ENCODE data around the gene SAPCD1.

Gene SAPCD1
- total RNA-seq, result 0 to 0.48 reads per million in 2 donors

DNA sequence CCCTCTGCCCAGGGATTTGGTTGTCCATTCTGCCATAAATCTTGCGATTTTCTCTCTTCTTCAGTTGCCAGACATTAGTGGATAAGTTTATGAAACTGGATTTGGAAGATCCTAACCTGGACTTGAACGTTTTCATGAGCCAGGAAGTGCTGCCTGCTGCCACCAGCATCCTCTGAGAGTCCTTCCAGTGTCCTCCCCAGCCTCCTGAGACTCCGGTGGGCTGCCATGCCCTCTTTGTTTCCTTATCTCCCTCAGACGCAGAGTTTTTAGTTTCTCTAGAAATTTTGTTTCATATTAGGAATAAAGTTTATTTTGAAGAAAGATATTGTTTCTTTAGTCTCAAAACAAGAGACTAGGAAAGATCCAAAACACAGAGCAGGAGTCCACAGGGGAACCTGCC, at the start of gene SAPCD1:
Gene SAPCD1, plus strand, starts transcription at position 301 of the 400 bp plus-strand sequence. CDS start 399 bp downstream, outside the sequence.
- DNase-seq, result no peak

DNA sequence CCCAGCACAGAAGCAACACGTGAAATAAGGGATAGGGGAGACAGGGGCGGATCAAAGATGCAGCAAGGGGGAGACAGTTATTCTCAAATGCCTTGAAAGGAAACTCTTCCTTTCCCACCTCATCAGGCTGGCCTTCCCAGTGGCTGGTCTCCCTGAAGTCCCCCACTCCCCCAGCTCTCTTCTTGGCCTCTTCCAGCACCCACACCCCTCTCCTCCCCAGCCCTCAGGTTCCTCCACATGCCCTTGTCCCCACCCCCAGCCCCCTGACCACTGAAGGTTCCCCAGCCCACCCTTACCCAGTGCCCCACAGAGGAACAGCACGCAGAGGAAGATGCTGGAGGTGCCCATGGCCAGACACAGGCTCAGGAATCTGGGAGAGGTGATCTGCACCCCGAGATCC, 49.0 kb upstream of the SAPCD1 start:
- no peak for DNase-seq

DNA sequence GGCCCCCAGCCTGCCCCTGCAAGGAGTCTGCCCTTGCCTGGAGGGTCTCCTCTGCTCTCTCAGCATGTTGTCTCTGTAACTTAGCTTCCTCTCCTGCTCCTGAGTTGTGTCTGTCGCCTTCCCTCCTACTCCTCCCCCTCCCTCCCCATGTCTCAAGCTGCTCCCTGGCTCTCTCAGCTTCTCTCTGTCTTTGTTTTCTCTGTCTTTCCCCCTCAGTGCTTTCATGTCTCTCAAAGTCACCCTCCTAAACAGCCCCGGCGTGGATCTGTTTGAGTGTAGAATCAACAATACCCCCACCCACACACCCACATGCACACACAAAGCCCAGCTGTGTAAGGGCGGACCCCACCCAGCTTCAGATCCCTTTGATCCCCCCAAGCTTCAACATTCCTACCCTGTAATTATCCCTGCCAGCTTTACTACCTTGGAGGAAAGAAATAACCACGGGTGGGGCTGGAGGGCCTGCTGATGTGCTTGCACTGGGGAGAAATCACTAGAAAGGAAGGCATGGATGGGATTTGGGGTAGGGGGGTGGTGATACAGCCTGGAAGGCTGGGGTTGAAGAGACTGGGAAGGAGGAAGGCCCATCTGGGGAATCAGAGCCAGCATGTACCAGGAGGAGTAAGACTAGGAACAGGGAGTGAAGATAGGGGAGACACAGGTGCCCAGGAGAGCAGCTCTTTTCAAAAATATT, 48.3 kb upstream of the SAPCD1 start:
- DNase-seq, result no peak

GRCh38 chr6:31715022-31715958, 47.2 kb upstream of the SAPCD1 start, which contains the start of gene LY6G6D:
TSS of gene LY6G6D (plus strand) at chr6:31715348. CDS start at chr6:31715356, 8 bp downstream.
- no peak for DNase-seq

GRCh38 chr6:31717499-31718222, 44.8 kb upstream of the SAPCD1 start:
- DNase-seq, result no peak

- no peak for DNase-seq
These were observed 44.2 kb upstream of the SAPCD1 start for GRCh38 chr6:31718265-31718664.

GRCh38 chr6:31719001-31719400, 43.5 kb upstream of the SAPCD1 start:
- no peak for DNase-seq

DNA sequence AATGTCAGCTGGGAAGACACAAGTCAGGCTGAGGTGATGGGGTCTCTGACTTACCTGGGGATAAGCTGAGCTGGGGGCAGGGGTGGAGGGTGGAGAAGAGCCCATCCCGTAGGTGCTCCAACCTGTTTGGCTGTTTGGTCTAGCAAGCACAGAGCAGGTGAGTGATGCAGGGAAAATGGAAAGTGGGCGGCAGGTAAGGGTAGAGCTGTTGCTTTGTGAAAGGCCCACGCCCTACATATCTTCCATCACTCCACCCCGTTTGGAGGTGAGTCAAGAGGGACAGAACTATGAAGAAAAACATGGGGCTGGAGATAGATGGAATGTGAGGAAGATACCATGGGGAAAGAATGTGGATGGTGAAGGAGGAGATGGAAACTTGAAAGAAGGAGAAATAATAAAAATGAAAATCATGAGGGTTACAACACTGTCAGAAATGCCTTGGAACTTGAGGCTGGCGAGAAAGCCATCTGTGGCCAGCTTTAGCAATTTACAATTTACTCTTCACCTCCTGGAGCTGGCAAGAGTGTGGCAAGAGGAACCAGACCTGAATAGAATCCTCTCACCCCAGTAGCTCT, 42.2 kb upstream of the SAPCD1 start:
- no peak for DNase-seq

DNA sequence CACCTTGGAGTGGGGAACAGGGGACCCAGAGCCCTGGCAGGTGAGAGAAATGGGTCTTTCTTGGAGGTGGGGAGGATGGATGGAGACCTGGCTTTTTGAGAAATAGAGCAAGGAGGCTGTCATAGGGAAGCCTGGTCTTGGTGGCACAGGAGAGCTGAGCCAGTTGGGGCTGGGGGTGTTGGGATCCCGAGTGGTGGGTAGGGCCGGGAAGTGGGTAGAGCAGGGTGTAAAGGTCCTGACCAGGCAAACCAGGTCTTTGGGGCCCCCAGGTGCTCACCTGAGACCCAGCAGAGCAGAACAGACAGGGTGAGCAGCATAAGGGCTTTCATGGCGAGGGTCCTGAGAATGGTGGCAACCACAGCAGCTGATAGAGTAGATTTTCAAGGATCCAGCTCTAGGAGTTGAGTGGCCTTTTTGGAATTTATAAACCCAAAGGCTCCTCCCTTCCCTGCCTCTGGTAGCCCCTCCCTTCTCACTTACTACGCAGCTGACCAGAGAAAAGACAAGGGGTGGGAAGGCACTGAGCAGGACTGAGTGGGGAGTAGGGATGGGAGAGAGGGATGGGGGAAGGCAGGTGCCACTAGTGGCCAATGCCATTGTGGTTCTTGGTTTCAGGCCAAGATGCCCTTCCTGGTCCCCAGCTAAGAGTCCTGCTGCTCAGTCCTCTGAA, 41.0 kb upstream of the SAPCD1 start, which contains the start of gene LY6G6C:
Gene LY6G6C, minus strand, starts transcription at position 396 of the 670 bp plus-strand sequence. Its CDS starts 67 bp downstream, at position 329.
- DNase-seq, result no peak

DNA sequence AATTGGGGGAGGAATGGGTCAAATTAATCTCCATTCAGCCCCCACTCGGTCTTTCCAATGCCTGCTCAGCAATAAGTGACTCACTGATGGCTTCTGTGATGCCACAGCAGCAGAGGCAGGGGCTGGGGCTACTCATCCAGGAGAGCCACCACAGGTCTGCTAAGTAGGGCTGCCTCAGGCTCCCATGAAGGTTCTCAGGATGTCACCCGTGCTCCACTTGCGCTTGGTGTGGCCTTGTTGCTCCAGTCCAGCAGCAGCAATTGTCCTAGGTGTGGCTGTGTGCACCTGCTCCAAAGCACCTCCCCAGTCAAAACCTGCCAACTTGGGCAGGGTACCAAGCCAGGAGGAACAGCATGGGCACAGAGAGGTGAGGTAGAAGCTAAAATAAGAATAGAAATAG, 40.3 kb upstream of the SAPCD1 start:
- no peak for DNase-seq

GRCh38 chr6:31723245-31723979, 39.0 kb upstream of the SAPCD1 start, which contains the start of gene MPIG6B:
TSS of gene MPIG6B (plus strand) at chr6:31723373. CDS start at chr6:31723384, 11 bp downstream.
- no peak for DNase-seq

- no peak for DNase-seq
These were observed 38.3 kb upstream of the SAPCD1 start for GRCh38 chr6:31723980-31724691.

GRCh38 chr6:31725502-31726350, 36.7 kb upstream of the SAPCD1 start:
- DNase-seq, result no peak

GRCh38 chr6:31727034-31727716, 35.3 kb upstream of the SAPCD1 start:
- no peak for DNase-seq

DNA sequence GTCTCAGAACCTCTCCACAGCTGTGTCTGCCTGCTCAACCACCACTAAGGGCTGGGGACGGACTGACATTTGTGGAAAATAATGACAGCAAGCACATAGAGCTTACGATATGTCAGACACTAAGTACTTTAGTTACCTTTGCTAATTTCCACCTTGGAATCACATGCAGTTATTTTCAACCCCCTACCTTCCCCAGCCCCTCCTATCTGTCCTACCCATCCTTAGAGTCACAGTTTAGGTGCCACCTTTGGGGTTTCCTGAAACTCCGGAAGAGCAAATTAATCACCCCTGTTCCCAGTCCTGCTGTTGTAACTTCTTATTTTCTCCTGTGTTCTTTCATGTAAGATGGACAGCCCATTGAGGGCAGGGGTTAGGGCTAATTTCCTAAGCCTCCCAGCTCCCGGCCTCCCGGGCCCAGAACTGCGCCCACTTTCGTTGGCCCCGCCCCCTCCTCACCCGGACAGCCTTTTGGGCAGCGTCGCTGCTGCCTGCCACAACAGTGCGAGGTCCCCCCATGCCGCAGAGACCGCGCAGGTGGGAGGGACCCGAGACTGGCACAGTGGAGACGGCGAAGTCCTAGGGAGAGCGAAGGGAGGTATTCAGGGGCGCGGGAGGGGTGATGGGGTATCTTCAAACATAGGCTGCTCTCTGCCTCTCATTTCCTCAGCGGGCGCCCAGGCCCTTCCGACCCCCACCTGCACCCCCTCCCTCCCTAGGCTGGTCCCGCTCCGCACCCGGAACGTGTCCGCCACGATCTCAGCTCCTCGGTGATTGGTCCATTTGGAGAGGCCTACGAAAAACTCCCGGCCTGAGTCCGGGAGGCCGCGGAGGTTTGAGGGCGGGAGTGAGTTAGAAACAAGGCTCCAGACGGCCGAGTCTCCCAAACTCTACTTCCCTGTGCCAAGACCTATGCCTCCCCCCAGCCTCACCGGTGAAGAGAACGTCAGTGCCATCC, 34.5 kb upstream of the SAPCD1 start:
- DNase-seq, result no peak

- no peak for DNase-seq
These were observed 33.5 kb upstream of the SAPCD1 start, which contains the start of gene DDAH2 for GRCh38 chr6:31728767-31729514. TSS of gene DDAH2 (minus strand) at chr6:31729299. CDS start at chr6:31729161, 138 bp downstream.
